Measurements from ENCODE around the gene COX5A.

- TF ChIP-seq EZH2 (IDR thresholded peaks at IDR 0.05) (no peak), POLR2AphosphoS5 (IDR thresholded peaks at IDR 0.05; ENCODE audit: borderline replicate concordance, low read depth, low read length) (no peak)
These were observed 45.6 kb downstream of the COX5A start for GRCh38 chr15:74892313-74892712.

Data from SK-N-MC (cell line).